PC-3 (cell line): ENCODE data around the gene NUMA1.

Experiments used
- CTCF ChIP-seq: fragments of 300-600 bp; sonication (generic); conservative IDR thresholded peaks from 2 replicates; pipeline ENCODE4 v1.5.1; 2017; ENCODE audit warnings: antibody characterized with exemption, low read depth, mild to moderate bottlenecking, low read length
- EZH2phosphoT487 ChIP-seq: fragments of 300-600 bp; sonication (generic); IDR thresholded peaks from 2 replicates; pipeline ENCODE4 v1.6.1; 2018; ENCODE audit warnings: mild to moderate bottlenecking, antibody characterized with exemption, low read length, borderline replicate concordance

GRCh38 chr11:72120930-72121329, 40.6 kb upstream of the NUMA1 start:
- TF ChIP-seq EZH2phosphoT487, result no peak
- TF ChIP-seq CTCF, result no peak
